GM12872 (cell line): ENCODE data around the gene ATP13A3.

Source experiments
- CTCF ChIP-seq: IDR thresholded peaks from 3 replicates; pipeline ENCODE4 v1.5.1; 2011; ENCODE audit warnings: low read depth, mild to moderate bottlenecking, low read length, moderate library complexity; ENCODE audit not compliant: insufficient read depth

ATP13A3 gene

GRCh38 chr3:194466761-194467356 lies 19.9 kb downstream of the ATP13A3 start:
- no peak for TF ChIP-seq CTCF

- no peak for TF ChIP-seq CTCF
These were observed 20.8 kb downstream of the ATP13A3 start for GRCh38 chr3:194465920-194466570.

GRCh38 chr3:194465246-194465645 lies 21.6 kb downstream of the ATP13A3 start:
- TF ChIP-seq CTCF = no peak

- no peak for TF ChIP-seq CTCF
These were observed 22.1 kb downstream of the ATP13A3 start for GRCh38 chr3:194464692-194465091.

GRCh38 chr3:194462936-194463335 lies 23.9 kb downstream of the ATP13A3 start:
- TF ChIP-seq CTCF = no peak

- no peak for TF ChIP-seq CTCF
These were observed 26.2 kb downstream of the ATP13A3 start for GRCh38 chr3:194460566-194460965.

GRCh38 chr3:194458131-194458530 lies 28.7 kb downstream of the ATP13A3 start:
- TF ChIP-seq CTCF = peak; percentile 18; the same call in 1 of the 3 replicates

- TF ChIP-seq CTCF = no peak
These were observed 31.3 kb downstream of the ATP13A3 start for GRCh38 chr3:194455481-194455880.
